GM18870 (cell line): ENCODE measurements around the gene TMEM38A.
"Not testable (repeated sequence)": the region's sequence is repeated elsewhere in the genome, so short reads cannot be mapped to it uniquely, and the experiment has no call there.

Experiments used
- ATAC-seq: cut with Tn5 transposase; IDR thresholded peaks from one replicate; pipeline ENCODE4 v1.9.1; 2021; ENCODE audit warnings: moderate library complexity; ENCODE audit not compliant: unreplicated experiment

TMEM38A gene

GRCh38 chr19:16637535-16637934, 23.4 kb upstream of the TMEM38A start:
- ATAC-seq, result no peak

- no peak for ATAC-seq
Measured at GRCh38 chr19:16638666-16639065, 22.3 kb upstream of the TMEM38A start.

GRCh38 chr19:16640951-16641350, 20.0 kb upstream of the TMEM38A start:
- no peak for ATAC-seq

- no peak for ATAC-seq
Measured at GRCh38 chr19:16641695-16642094, 19.2 kb upstream of the TMEM38A start.

GRCh38 chr19:16645140-16645539, 15.8 kb upstream of the TMEM38A start:
- ATAC-seq, result no peak

GRCh38 chr19:16649734-16650133, 11.2 kb upstream of the TMEM38A start:
- no peak for ATAC-seq

- no peak for ATAC-seq
Measured at GRCh38 chr19:16650821-16651220, 10.1 kb upstream of the TMEM38A start.

GRCh38 chr19:16651421-16652188, 9.3 kb upstream of the TMEM38A start:
- not testable (repeated sequence) for ATAC-seq

GRCh38 chr19:16652854-16653253, 8.1 kb upstream of the TMEM38A start:
- no peak for ATAC-seq

- ATAC-seq, result no peak
Measured at GRCh38 chr19:16654140-16654539, 6.8 kb upstream of the TMEM38A start.

- ATAC-seq, result no peak
Measured at GRCh38 chr19:16654627-16655026, 6.3 kb upstream of the TMEM38A start.

GRCh38 chr19:16655727-16656126, 5.2 kb upstream of the TMEM38A start:
- no peak for ATAC-seq

GRCh38 chr19:16657384-16657783, 3.6 kb upstream of the TMEM38A start:
- ATAC-seq, result no peak

- no peak for ATAC-seq
Measured at GRCh38 chr19:16659464-16659831, 1.5 kb upstream of the TMEM38A start.

- ATAC-seq, result peak; percentile 75
Measured at GRCh38 chr19:16659832-16660708, 869 bp upstream of the TMEM38A start, which contains the start of gene SMIM7. Gene SMIM7 (minus strand): TSS chr19:16660144. CDS start chr19:16660110, 34 bp downstream.

- no peak for ATAC-seq
Measured at GRCh38 chr19:16661480-16662034, 618 bp downstream of the TMEM38A start.

GRCh38 chr19:16668176-16668575, 7.2 kb downstream of the TMEM38A start:
- ATAC-seq, result no peak

- ATAC-seq, result not testable (repeated sequence)
Measured at GRCh38 chr19:16668702-16669101, 7.8 kb downstream of the TMEM38A start.

- ATAC-seq, result no peak
Measured at GRCh38 chr19:16670291-16670690, 9.4 kb downstream of the TMEM38A start.

GRCh38 chr19:16671652-16672274, 10.8 kb downstream of the TMEM38A start:
- ATAC-seq, result no peak

GRCh38 chr19:16673231-16673630, 12.3 kb downstream of the TMEM38A start:
- ATAC-seq, result no peak
